IMR-90 (cell line): ENCODE results near the gene TNNI2. TPM values are rescaled to one million over a fixed set of nuclear protein-coding genes. Genes with fewer than 3 reads are reported as not detected.

ENCODE experiments used
- ATAC-seq: fragments of 200-7000 bp; cut with Tn5 transposase; 2 replicates; pipeline ENCODE4 v1.9.1; 2020; ENCODE audit warnings: low read depth, mild to moderate bottlenecking, moderate library complexity
- BruUV-seq: library from RNA; stranded (reverse); fragments of 400-500 nt; replicated peaks from 2 replicates; lab custom pipeline; 2021; lab: Mats Ljungman, UMichigan
- CTCF ChIA-PET: fragments of 300-600 bp; formaldehyde crosslinking; extraction: SDS; loops from one replicate; lab custom pipeline; 2021; ENCODE audit warnings: antibody characterized with exemption; lab: Yijun Ruan, JAX
- POLR2A ChIA-PET: fragments of 300-600 bp; sonication (Branson Sonifier 250); formaldehyde crosslinking; loops from one replicate; lab custom pipeline; 2022; ENCODE audit warnings: antibody characterized with exemption; ENCODE audit not compliant: unreplicated experiment; lab: Charles Lee
- DNase-seq: peaks from one replicate; pipeline ENCODE4 v3.0.0; 2013
- H2AFZ ChIP-seq: replicated peaks from 2 replicates; pipeline ENCODE3; 2013; ENCODE audit warnings: low read length, mild to moderate bottlenecking; ENCODE audit not compliant: poor library complexity
- H2AK5ac ChIP-seq: 2 replicates; pipeline ENCODE4 v1.6.1; 2013; ENCODE audit warnings: low read depth, low read length, inconsistent platforms
- H2AK9ac ChIP-seq: replicated peaks from 2 replicates; pipeline ENCODE3; 2013; ENCODE audit warnings: mild to moderate bottlenecking, low read depth, low read length, moderate library complexity; ENCODE audit not compliant: poor library complexity
- H2BK120ac ChIP-seq: 2 replicates; pipeline ENCODE4 v1.6.1; 2013; ENCODE audit warnings: low read depth, low read length, inconsistent platforms
- H2BK15ac ChIP-seq: 3 replicates; pipeline ENCODE4 v1.6.1; 2013; ENCODE audit warnings: low read depth, low read length, inconsistent platforms
- H2BK20ac ChIP-seq: 2 replicates; pipeline ENCODE4 v1.6.1; 2013; ENCODE audit warnings: low read depth, mild to moderate bottlenecking, inconsistent platforms, low read length, moderate library complexity
- H2BK5ac ChIP-seq: 2 replicates; pipeline ENCODE4 v1.6.1; 2013; ENCODE audit warnings: mild to moderate bottlenecking, low read depth, low read length, inconsistent platforms; ENCODE audit not compliant: poor library complexity, severe bottlenecking
- H3K14ac ChIP-seq: replicated peaks from 2 replicates; pipeline ENCODE4 v1.6.1; 2013; ENCODE audit warnings: low read depth, low read length, inconsistent platforms
- H3K18ac ChIP-seq: 2 replicates; pipeline ENCODE4 v1.6.1; 2013; ENCODE audit warnings: low read depth, low read length, control low read depth
- H3K23ac ChIP-seq: 2 replicates; pipeline ENCODE4 v1.6.1; 2013; ENCODE audit warnings: low read depth, low read length, inconsistent platforms
- H3K27ac ChIP-seq: 2 replicates; pipeline ENCODE4 v1.5.1; 2013; ENCODE audit warnings: mild to moderate bottlenecking, control low read depth, low read length; ENCODE audit not compliant: insufficient read depth
- H3K27me3 ChIP-seq: 2 replicates; pipeline ENCODE4 v1.6.1; 2013; ENCODE audit warnings: low read length; ENCODE audit not compliant: control insufficient read depth, insufficient read depth
- H3K36me3 ChIP-seq: 2 replicates; pipeline ENCODE4 v1.6.1; 2013; ENCODE audit warnings: low read length, mixed read lengths; ENCODE audit not compliant: control insufficient read depth, insufficient read depth
- H3K4ac ChIP-seq: 2 replicates; pipeline ENCODE4 v1.6.1; 2013; ENCODE audit warnings: low read depth, low read length, inconsistent platforms
- H3K4me1 ChIP-seq: 2 replicates; pipeline ENCODE4 v1.6.1; 2013; ENCODE audit warnings: low read length, mixed read lengths; ENCODE audit not compliant: control insufficient read depth, insufficient read depth
- H3K4me2 ChIP-seq: 2 replicates; pipeline ENCODE4 v1.6.1; 2013; ENCODE audit warnings: low read depth, mild to moderate bottlenecking, control low read depth, low read length, moderate library complexity
- H3K4me3 ChIP-seq: 2 replicates; pipeline ENCODE4 v1.5.1; 2013; ENCODE audit warnings: low read depth, mild to moderate bottlenecking, control low read depth, low read length, moderate library complexity; ENCODE audit not compliant: insufficient read depth
- H3K56ac ChIP-seq: 2 replicates; pipeline ENCODE4 v1.6.1; 2013; ENCODE audit warnings: low read length, inconsistent platforms; ENCODE audit not compliant: insufficient read depth; ENCODE audit errors: extremely low read depth
- H3K79me1 ChIP-seq, 2 experiments: 2 replicates each; pipeline ENCODE4 v1.6.1; 2013; ENCODE audit warnings: low read length in 2 of 2, inconsistent platforms in 1 of 2, low read depth in 1 of 2
- H3K9ac ChIP-seq: 2 replicates; pipeline ENCODE4 v1.6.1; 2013; ENCODE audit warnings: low read depth, low read length, control low read depth
- H3K9me1 ChIP-seq: 2 replicates; pipeline ENCODE4 v1.6.1; 2013; ENCODE audit warnings: low read length, inconsistent platforms; ENCODE audit not compliant: insufficient read depth
- H3K9me3 ChIP-seq: 2 replicates; pipeline ENCODE4 v1.6.1; 2013; ENCODE audit warnings: low read length; ENCODE audit not compliant: control insufficient read depth, insufficient read depth
- H4K20me1 ChIP-seq: 2 replicates; pipeline ENCODE4 v1.6.1; 2013; ENCODE audit warnings: low read length, inconsistent platforms; ENCODE audit not compliant: insufficient read depth
- H4K5ac ChIP-seq: 2 replicates; pipeline ENCODE4 v1.6.1; 2013; ENCODE audit warnings: mild to moderate bottlenecking, low read depth, low read length, control low read depth
- H4K8ac ChIP-seq, 2 experiments: 2 replicates each; pipeline ENCODE4 v1.6.1; 2013; ENCODE audit warnings: low read depth in 2 of 2, low read length in 2 of 2, control low read depth in 1 of 2, inconsistent platforms in 1 of 2
- H4K91ac ChIP-seq: 2 replicates; pipeline ENCODE4 v1.6.1; 2013; ENCODE audit warnings: low read depth, low read length, inconsistent platforms; ENCODE audit not compliant: insufficient read depth
- CEBPB ChIP-seq: IDR thresholded peaks from 2 replicates; pipeline ENCODE4 v1.6.1; 2012; ENCODE audit warnings: low read depth, low read length, improper control_type of control experiment
- CHD1 ChIP-seq: IDR thresholded peaks from 2 replicates; pipeline ENCODE4 v1.6.1; 2012; ENCODE audit warnings: low read depth, low read length, improper control_type of control experiment
- CTCF ChIP-seq: conservative IDR thresholded peaks from 2 replicates; pipeline ENCODE4 v1.5.1; 2012; ENCODE audit warnings: mild to moderate bottlenecking, low read depth, low read length, improper control_type of control experiment
- ELK1 ChIP-seq: fragments of 150-350 bp; IDR thresholded peaks from 2 replicates; pipeline ENCODE4 v1.6.1; 2016; ENCODE audit warnings: low read depth, mild to moderate bottlenecking, low read length, moderate library complexity, borderline replicate concordance
- FOS ChIP-seq: fragments of 150-350 bp; IDR thresholded peaks from 2 replicates; pipeline ENCODE4 v1.6.1; 2016; ENCODE audit warnings: low read depth, low read length
- MAFK ChIP-seq: IDR thresholded peaks from 2 replicates; pipeline ENCODE4 v1.6.1; 2012; ENCODE audit warnings: low read depth, low read length, improper control_type of control experiment
- MAZ ChIP-seq: IDR thresholded peaks from 2 replicates; pipeline ENCODE4 v1.6.1; 2012; ENCODE audit warnings: low read depth, mild to moderate bottlenecking, low read length, improper control_type of control experiment, moderate library complexity, borderline replicate concordance
- RAD21 ChIP-seq: IDR thresholded peaks from 2 replicates; pipeline ENCODE4 v1.6.1; 2012; ENCODE audit warnings: low read length, improper control_type of control experiment
- RCOR1 ChIP-seq: IDR thresholded peaks from 2 replicates; pipeline ENCODE4 v1.6.1; 2012; ENCODE audit warnings: mild to moderate bottlenecking, low read length, improper control_type of control experiment; ENCODE audit not compliant: insufficient replicate concordance
- RFX5 ChIP-seq: IDR thresholded peaks from 2 replicates; pipeline ENCODE4 v1.8.0; 2012; ENCODE audit warnings: low read depth, mild to moderate bottlenecking, low read length, moderate library complexity
- SMC3 ChIP-seq: fragments of 150-350 bp; IDR thresholded peaks from 2 replicates; pipeline ENCODE4 v1.6.1; 2016; ENCODE audit warnings: low read depth, mild to moderate bottlenecking, antibody characterized with exemption, low read length, moderate library complexity
- WGBS, 2 experiments: methylation state at CpG; one replicate each; pipeline versions ENCODE4 v1.1.5 to v1.1.7; 2013; ENCODE audit warnings: missing lambda C conversion rate in 2 of 2; ENCODE audit not compliant: insufficient read length in 1 of 2; ENCODE audit errors: extremely low coverage in 2 of 2; 5-methylcytosine and 5-hydroxymethylcytosine counted together
- dilution Hi-C: fragments of 300-500 bp; cut with HindIII; formaldehyde crosslinking; loops from one replicate; pipeline ENCODE4 v1.14.3; 2018; ENCODE audit warnings: low sequenced_read_pairs; ENCODE audit not compliant: unreplicated experiment
- in situ Hi-C: fragments of 300-500 bp; cut with MboI; formaldehyde crosslinking; loops from 3 replicates; pipeline ENCODE4 v1.14.3; 2019; ENCODE audit warnings: low sequenced_read_pairs, inconsistent platforms, mixed read lengths
- intact Hi-C: fragments of 100-400 bp; cut with micrococcal nuclease; formaldehyde crosslinking; loops from 2 replicates; pipeline ENCODE4 v1.10.0; 2022
- polyA plus RNA-seq, 3 experiments: library from polyadenylated mRNA; depleted of rRNA; stranded (reverse); fragments of >200 nt; gene quantifications; 2 replicates each; pipeline ENCODE4 v1.2.3, GENCODE V29; 2012; ENCODE audit warnings: low replicate concordance in 1 of 3
- total RNA-seq: library from RNA; depleted of rRNA; stranded (reverse); fragments of >200 nt; gene quantifications from 2 replicates; pipeline ENCODE4 v1.2.3, GENCODE V29; 2012
- TF ChIP-seq, protein P1 (sequence below): fragments of 150-350 bp; IDR thresholded peaks from 2 replicates; pipeline ENCODE4 v1.6.1; 2017; ENCODE audit warnings: mild to moderate bottlenecking, antibody characterized with exemption, low read length, low read depth

Gene TNNI2
- total and polyA plus RNA-seq, 2 of the 4 experiments (the other 2 are of a cell fraction): not detected

DNA sequence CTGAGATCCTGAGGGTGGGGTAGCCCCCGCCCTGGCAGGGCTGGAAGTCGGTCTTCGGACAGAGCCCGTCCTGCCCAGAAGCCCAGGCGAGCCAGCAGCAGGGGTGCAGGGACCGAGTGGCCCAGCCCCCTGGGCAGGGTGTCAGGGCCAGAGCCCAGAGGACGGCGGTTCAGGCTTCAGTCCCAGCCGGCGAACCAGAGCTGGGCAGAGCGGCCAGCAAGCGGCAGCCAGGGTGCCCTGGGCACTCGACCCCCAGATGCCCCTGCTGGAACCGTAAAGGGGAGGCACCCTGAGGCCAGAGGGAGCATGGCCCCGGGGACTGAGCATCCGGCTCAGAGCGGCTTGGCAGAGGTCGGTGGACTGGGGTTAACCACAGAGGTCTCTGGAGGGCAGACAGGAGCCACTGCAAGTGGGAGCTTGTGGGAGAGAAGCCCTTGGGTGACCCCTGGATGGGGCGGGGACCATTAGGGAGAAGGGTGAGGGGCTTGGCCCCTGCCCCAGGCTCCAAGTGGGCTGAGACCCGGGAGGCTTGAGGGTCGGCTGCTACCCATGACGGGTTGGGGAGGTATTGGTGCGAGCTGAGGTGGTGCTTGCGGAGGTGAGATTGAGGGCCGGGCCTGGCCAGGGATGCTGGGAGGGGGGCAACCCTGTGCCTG, 30.0 kb downstream of the TNNI2 start:
- Histone ChIP-seq H4K8ac (no peak overlapping the region), H3K56ac (no peak overlapping the region), H3K9me1 (no peaks in the 10 kb centered on the region; the same call in 1 of the 2 replicates), H3K4me1 (peaks cover 9% of the 10 kb centered on the region), H2BK120ac (no peak overlapping the region), H3K4me2 (no peak overlapping the region), H2AK5ac (no peak overlapping the region), H3K14ac (no peak overlapping the region), H3K79me1 (no peaks in the 10 kb centered on the region), H3K23ac (no peak overlapping the region), H3K36me3 (no peaks in the 10 kb centered on the region), H3K4me3 (no peak overlapping the region), H3K9ac (no peak overlapping the region), H3K18ac (no peak overlapping the region), H3K27ac (no peak overlapping the region), H4K20me1 (no peaks in the 10 kb centered on the region), H2BK5ac (no peak overlapping the region), H4K5ac (no peak overlapping the region), H2BK15ac (no peak overlapping the region), H3K4ac (no peak overlapping the region), H2BK20ac (no peak overlapping the region), H2AK9ac (no peak overlapping the region), H3K9me3 (no peaks in the 10 kb centered on the region), H3K27me3 (peaks cover 22% of the 10 kb centered on the region; the same call in 1 of the 2 replicates), H2AFZ (no peak overlapping the region), H4K91ac (no peak overlapping the region)
- dilution Hi-C loops (no loop called here), intact Hi-C loops (no loop called here), in situ Hi-C loops (no loop called here)
- no TSS peak for BruUV-seq
- no peak for ATAC-seq
- ChIA-PET CTCF (no interaction called here), POLR2A (no interaction called here)
- 60% methylated on average over 1 of the region's 25 CpGs; no CpG with 5 or more reads in 1 of the 2 experiments for WGBS, 2 experiments
- TF ChIP-seq CHD1 (no peak), CTCF (no peak), RAD21 (no peak), SMC3 (no peak), FOS (no peak), MAZ (no peak), MAFK (no peak), RCOR1 (no peak), RFX5 (no peak), ELK1 (no peak), CEBPB (no peak)
- TF ChIP-seq, protein P1, sequence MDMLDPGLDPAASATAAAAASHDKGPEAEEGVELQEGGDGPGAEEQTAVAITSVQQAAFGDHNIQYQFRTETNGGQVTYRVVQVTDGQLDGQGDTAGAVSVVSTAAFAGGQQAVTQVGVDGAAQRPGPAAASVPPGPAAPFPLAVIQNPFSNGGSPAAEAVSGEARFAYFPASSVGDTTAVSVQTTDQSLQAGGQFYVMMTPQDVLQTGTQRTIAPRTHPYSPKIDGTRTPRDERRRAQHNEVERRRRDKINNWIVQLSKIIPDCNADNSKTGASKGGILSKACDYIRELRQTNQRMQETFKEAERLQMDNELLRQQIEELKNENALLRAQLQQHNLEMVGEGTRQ: no peak
- DNase-seq: no peak
